PC-9 (cell line): ENCODE data around the gene CACNA1I.

Experiments used
- CTCF ChIP-seq: fragments of 200-600 bp; sonication (generic); conservative IDR thresholded peaks from 2 replicates; pipeline ENCODE4 v1.6.1; 2017; ENCODE audit warnings: mixed run types, antibody characterized with exemption, mild to moderate bottlenecking, moderate library complexity
- EZH2 ChIP-seq: fragments of 200-600 bp; sonication (generic); IDR thresholded peaks from 2 replicates; pipeline ENCODE4 v1.8.0; 2017; ENCODE audit warnings: antibody characterized with exemption, low read depth

- no peak for TF ChIP-seq EZH2
- no peak for TF ChIP-seq CTCF
Measured at GRCh38 chr22:39595622-39596172, 25.1 kb downstream of the CACNA1I start.
